ENCODE data around the gene ADPRHL1. TPM values are rescaled to one million over a fixed set of nuclear protein-coding genes. Genes with fewer than 3 reads are reported as not detected.
"Not testable (repeated sequence)": the region's sequence is repeated elsewhere in the genome, so short reads cannot be mapped to it uniquely, and the experiment has no call there.

Gene ADPRHL1
- total RNA-seq, 1 donor from 2014 or later = 1.5 TPM

- intact Hi-C loops (cut with micrococcal nuclease) = no loop called here
Measured at GRCh38 chr13:113483081-113483480, 29.8 kb upstream of the ADPRHL1 start.

GRCh38 chr13:113479179-113479578 lies 25.9 kb upstream of the ADPRHL1 start:
- intact Hi-C loops (cut with micrococcal nuclease) = no loop called here

GRCh38 chr13:113477724-113478123 lies 24.4 kb upstream of the ADPRHL1 start:
- intact Hi-C loops (cut with micrococcal nuclease) = no loop called here

GRCh38 chr13:113476811-113477210 lies 23.5 kb upstream of the ADPRHL1 start:
- intact Hi-C loops (cut with micrococcal nuclease) = no loop called here

- intact Hi-C loops (cut with micrococcal nuclease) = no loop called here
Measured at GRCh38 chr13:113475911-113476310, 22.6 kb upstream of the ADPRHL1 start.

GRCh38 chr13:113475280-113475679 lies 22.0 kb upstream of the ADPRHL1 start:
- intact Hi-C loops (cut with micrococcal nuclease) = no loop called here

GRCh38 chr13:113474179-113474578 lies 20.9 kb upstream of the ADPRHL1 start:
- intact Hi-C loops (cut with micrococcal nuclease) = no loop called here

- intact Hi-C loops (cut with micrococcal nuclease) = no loop called here
Measured at GRCh38 chr13:113472355-113473025, 19.2 kb upstream of the ADPRHL1 start.

GRCh38 chr13:113471844-113472243 lies 18.6 kb upstream of the ADPRHL1 start:
- intact Hi-C loops (cut with micrococcal nuclease) = no loop called here

- intact Hi-C loops (cut with micrococcal nuclease) = not testable (repeated sequence)
Measured at GRCh38 chr13:113470635-113471163, 17.4 kb upstream of the ADPRHL1 start.

GRCh38 chr13:113470073-113470472 lies 16.8 kb upstream of the ADPRHL1 start:
- intact Hi-C loops (cut with micrococcal nuclease) = no loop called here

GRCh38 chr13:113469582-113469981 lies 16.3 kb upstream of the ADPRHL1 start:
- intact Hi-C loops (cut with micrococcal nuclease) = no loop called here

GRCh38 chr13:113468472-113469201 lies 15.3 kb upstream of the ADPRHL1 start:
- intact Hi-C loops (cut with micrococcal nuclease) = no loop called here

GRCh38 chr13:113468029-113468428 lies 14.7 kb upstream of the ADPRHL1 start:
- intact Hi-C loops (cut with micrococcal nuclease) = no loop called here

GRCh38 chr13:113466383-113466782 lies 13.1 kb upstream of the ADPRHL1 start:
- intact Hi-C loops (cut with micrococcal nuclease) = no loop called here

- intact Hi-C loops (cut with micrococcal nuclease) = no loop called here
Measured at GRCh38 chr13:113465300-113465699, 12.0 kb upstream of the ADPRHL1 start.

GRCh38 chr13:113464476-113464875 lies 11.2 kb upstream of the ADPRHL1 start:
- intact Hi-C loops (cut with micrococcal nuclease) = no loop called here

- intact Hi-C loops (cut with micrococcal nuclease) = no loop called here
Measured at GRCh38 chr13:113461022-113461751, 7.9 kb upstream of the ADPRHL1 start.

- intact Hi-C loops (cut with micrococcal nuclease) = no loop called here
Measured at GRCh38 chr13:113460599-113460998, 7.3 kb upstream of the ADPRHL1 start.

- intact Hi-C loops (cut with micrococcal nuclease) = no loop called here
Measured at GRCh38 chr13:113460064-113460555, 6.8 kb upstream of the ADPRHL1 start.

- intact Hi-C loops (cut with micrococcal nuclease) = loop anchor here (5.0 kb wide), 1 partner anchor 104 kb away; no protein-coding TSS in a partner anchor
Measured at GRCh38 chr13:113458253-113459065, 5.2 kb upstream of the ADPRHL1 start.

All from T-helper 1 cell treated with Interleukin-12 subunit alpha and Interleukin-12 subunit beta and Interleukin-4 antibody, amounts not matched to agents 30 ng/mL and 1 ng/mL, for 36 hours (primary cell).